GM12878 (cell line): ENCODE measurements around the gene KIF1C.

Experiments used
- POLR2AphosphoS2 ChIP-seq: IDR thresholded peaks from 2 replicates; pipeline ENCODE4 v1.6.1; 2011; ENCODE audit warnings: low read depth, mild to moderate bottlenecking, low read length, improper control_type of control experiment, moderate library complexity
- POLR2AphosphoS5 ChIP-seq: IDR thresholded peaks from 2 replicates; pipeline ENCODE4 v1.6.1; 2011; ENCODE audit warnings: mild to moderate bottlenecking, low read length, inconsistent platforms
- TF ChIP-seq, protein P1 (sequence below), 3 experiments: IDR thresholded peaks in 2 of 3; conservative IDR thresholded peaks in 1 of 3; 2 replicates each; pipeline ENCODE4 v1.5.1; 2011; ENCODE audit warnings: low read depth in 3 of 3, low read length in 3 of 3, mild to moderate bottlenecking in 3 of 3, control low read depth in 2 of 3, moderate library complexity in 2 of 3, inconsistent platforms in 1 of 3, mixed read lengths in 1 of 3; ENCODE audit not compliant: control insufficient read depth in 2 of 3, insufficient read depth in 1 of 3; ENCODE audit errors: extremely low read depth in 1 of 3
- TF ChIP-seq, protein P2 (sequence below): IDR thresholded peaks from 2 replicates; pipeline ENCODE4 v1.6.1; 2011; ENCODE audit warnings: borderline replicate concordance, low read depth, mild to moderate bottlenecking, moderate library complexity, low read length; ENCODE audit not compliant: insufficient read depth, poor library complexity, severe bottlenecking
- TF ChIP-seq, protein P3 (sequence below): fragments of 450-650 bp; IDR thresholded peaks from 2 replicates; pipeline ENCODE4 v1.6.1; 2017; ENCODE audit warnings: borderline replicate concordance

DNA sequence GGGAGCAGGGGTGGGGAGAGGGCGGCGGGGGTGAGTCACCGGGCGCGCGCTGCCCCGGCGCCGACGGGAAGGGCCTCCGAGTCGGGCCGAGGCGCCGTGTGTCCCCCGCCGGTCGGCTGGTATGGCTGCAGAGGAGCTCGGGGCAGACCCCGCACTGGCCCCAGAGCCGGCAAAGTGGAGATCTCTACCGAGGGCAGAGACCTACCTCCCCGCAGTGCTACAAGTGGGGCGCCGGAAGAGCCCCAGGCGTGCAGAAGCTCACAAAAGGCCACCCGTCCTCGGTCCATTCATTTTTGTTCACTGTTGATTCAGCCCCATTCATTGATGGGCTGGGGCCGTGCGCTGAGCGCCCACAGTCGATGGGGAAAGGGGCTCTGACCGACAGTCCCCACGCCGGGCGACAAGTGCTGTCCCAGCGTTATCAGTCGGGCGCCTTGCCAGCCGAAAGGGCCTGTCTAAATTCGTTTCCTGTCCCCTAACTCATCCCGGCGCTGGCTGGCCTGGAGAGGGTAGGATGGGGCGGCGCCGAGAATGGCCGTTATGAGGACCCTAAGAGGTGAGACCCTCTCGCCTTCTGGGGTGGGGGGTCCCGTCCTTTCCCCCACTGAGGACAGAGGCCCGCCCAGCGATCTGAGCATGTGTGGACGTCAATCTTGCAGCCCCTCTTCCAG, 47.5 kb upstream of the KIF1C start:
- TF ChIP-seq, protein P1, sequence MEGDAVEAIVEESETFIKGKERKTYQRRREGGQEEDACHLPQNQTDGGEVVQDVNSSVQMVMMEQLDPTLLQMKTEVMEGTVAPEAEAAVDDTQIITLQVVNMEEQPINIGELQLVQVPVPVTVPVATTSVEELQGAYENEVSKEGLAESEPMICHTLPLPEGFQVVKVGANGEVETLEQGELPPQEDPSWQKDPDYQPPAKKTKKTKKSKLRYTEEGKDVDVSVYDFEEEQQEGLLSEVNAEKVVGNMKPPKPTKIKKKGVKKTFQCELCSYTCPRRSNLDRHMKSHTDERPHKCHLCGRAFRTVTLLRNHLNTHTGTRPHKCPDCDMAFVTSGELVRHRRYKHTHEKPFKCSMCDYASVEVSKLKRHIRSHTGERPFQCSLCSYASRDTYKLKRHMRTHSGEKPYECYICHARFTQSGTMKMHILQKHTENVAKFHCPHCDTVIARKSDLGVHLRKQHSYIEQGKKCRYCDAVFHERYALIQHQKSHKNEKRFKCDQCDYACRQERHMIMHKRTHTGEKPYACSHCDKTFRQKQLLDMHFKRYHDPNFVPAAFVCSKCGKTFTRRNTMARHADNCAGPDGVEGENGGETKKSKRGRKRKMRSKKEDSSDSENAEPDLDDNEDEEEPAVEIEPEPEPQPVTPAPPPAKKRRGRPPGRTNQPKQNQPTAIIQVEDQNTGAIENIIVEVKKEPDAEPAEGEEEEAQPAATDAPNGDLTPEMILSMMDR (IDR thresholded peaks at IDR 0.05 in 2 of 3, conservative IDR thresholded peaks at IDR 0.05 in 1 of 3; ENCODE audit: control insufficient read depth in 2 of 3, extremely low read depth in 1 of 3, insufficient read depth in 1 of 3, low read depth in 3 of 3, low read length in 3 of 3), result no peak
- TF ChIP-seq POLR2AphosphoS2 (no peak), POLR2AphosphoS5 (peak; percentile 72)
- TF ChIP-seq, protein P2, sequence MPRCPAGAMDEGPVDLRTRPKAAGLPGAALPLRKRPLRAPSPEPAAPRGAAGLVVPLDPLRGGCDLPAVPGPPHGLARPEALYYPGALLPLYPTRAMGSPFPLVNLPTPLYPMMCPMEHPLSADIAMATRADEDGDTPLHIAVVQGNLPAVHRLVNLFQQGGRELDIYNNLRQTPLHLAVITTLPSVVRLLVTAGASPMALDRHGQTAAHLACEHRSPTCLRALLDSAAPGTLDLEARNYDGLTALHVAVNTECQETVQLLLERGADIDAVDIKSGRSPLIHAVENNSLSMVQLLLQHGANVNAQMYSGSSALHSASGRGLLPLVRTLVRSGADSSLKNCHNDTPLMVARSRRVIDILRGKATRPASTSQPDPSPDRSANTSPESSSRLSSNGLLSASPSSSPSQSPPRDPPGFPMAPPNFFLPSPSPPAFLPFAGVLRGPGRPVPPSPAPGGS, result no peak
- TF ChIP-seq, protein P3, sequence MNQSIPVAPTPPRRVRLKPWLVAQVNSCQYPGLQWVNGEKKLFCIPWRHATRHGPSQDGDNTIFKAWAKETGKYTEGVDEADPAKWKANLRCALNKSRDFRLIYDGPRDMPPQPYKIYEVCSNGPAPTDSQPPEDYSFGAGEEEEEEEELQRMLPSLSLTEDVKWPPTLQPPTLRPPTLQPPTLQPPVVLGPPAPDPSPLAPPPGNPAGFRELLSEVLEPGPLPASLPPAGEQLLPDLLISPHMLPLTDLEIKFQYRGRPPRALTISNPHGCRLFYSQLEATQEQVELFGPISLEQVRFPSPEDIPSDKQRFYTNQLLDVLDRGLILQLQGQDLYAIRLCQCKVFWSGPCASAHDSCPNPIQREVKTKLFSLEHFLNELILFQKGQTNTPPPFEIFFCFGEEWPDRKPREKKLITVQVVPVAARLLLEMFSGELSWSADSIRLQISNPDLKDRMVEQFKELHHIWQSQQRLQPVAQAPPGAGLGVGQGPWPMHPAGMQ, result no peak
